Measurements from ENCODE around the gene BAHCC1.

The BAHCC1 gene

GRCh38 chr17:81397314-81398175 is 2.3 kb downstream of the BAHCC1 start:
- H3K4me1 Mint-ChIP-seq (ENCODE audit: low read depth), result peaks cover 26% of the 10 kb centered on the region
- H3K27me3 Mint-ChIP-seq, result peaks cover 27% of the 10 kb centered on the region
- H3K4me3 Mint-ChIP-seq, result peak overlapping the region; percentile 69
- H3K27ac Mint-ChIP-seq, result peak overlapping the region; percentile 22
- H3K36me3 Mint-ChIP-seq, result no peaks in the 10 kb centered on the region
- no peaks in the 10 kb centered on the region for H3K9me3 Mint-ChIP-seq (ENCODE audit: low read depth)

- Mint-ChIP-seq H3K27me3 (peaks cover 27% of the 10 kb centered on the region), H3K36me3 (no peaks in the 10 kb centered on the region), H3K27ac (peak overlapping the region; percentile 22), H3K4me1 (ENCODE audit: low read depth) (peaks cover 26% of the 10 kb centered on the region), H3K4me3 (peak overlapping the region; percentile 90), H3K9me3 (ENCODE audit: low read depth) (no peaks in the 10 kb centered on the region)
These were observed 3.0 kb downstream of the BAHCC1 start for GRCh38 chr17:81398176-81398831.

GRCh38 chr17:81398832-81399411 is 3.7 kb downstream of the BAHCC1 start:
- Mint-ChIP-seq H3K4me1 (ENCODE audit: low read depth) (peaks cover 24% of the 10 kb centered on the region), H3K4me3 (peak overlapping the region; percentile 90)

GRCh38 chr17:81399481-81400153 is 4.4 kb downstream of the BAHCC1 start:
- peak overlapping the region; percentile 85 for H3K4me3 Mint-ChIP-seq

More at GRCh38 chr17:81398832-81399411, 3.7 kb downstream of the BAHCC1 start:
- Mint-ChIP-seq H3K27ac (no peak overlapping the region), H3K9me3 (ENCODE audit: low read depth) (no peaks in the 10 kb centered on the region), H3K27me3 (peaks cover 26% of the 10 kb centered on the region), H3K36me3 (no peaks in the 10 kb centered on the region)

GRCh38 chr17:81400154-81400977 is 5.1 kb downstream of the BAHCC1 start:
- H3K36me3 Mint-ChIP-seq, result no peaks in the 10 kb centered on the region
- H3K9me3 Mint-ChIP-seq (ENCODE audit: low read depth), result no peaks in the 10 kb centered on the region
- H3K4me3 Mint-ChIP-seq, result peak overlapping the region; percentile 85
- peaks cover 17% of the 10 kb centered on the region for H3K27me3 Mint-ChIP-seq
- H3K27ac Mint-ChIP-seq, result no peak overlapping the region
- peaks cover 13% of the 10 kb centered on the region for H3K4me1 Mint-ChIP-seq (ENCODE audit: low read depth)

More at GRCh38 chr17:81399481-81400153, 4.4 kb downstream of the BAHCC1 start:
- Mint-ChIP-seq H3K4me1 (ENCODE audit: low read depth) (peaks cover 17% of the 10 kb centered on the region), H3K9me3 (ENCODE audit: low read depth) (no peaks in the 10 kb centered on the region), H3K36me3 (no peaks in the 10 kb centered on the region), H3K27me3 (peaks cover 20% of the 10 kb centered on the region), H3K27ac (no peak overlapping the region)

- Mint-ChIP-seq H3K27ac (no peak overlapping the region), H3K36me3 (no peaks in the 10 kb centered on the region), H3K4me3 (peak overlapping the region; percentile 35), H3K9me3 (ENCODE audit: low read depth) (no peaks in the 10 kb centered on the region), H3K4me1 (ENCODE audit: low read depth) (peaks cover 10% of the 10 kb centered on the region), H3K27me3 (peaks cover 20% of the 10 kb centered on the region)
These were observed 5.9 kb downstream of the BAHCC1 start for GRCh38 chr17:81400996-81401722.

GRCh38 chr17:81401723-81402529 is 6.7 kb downstream of the BAHCC1 start:
- Mint-ChIP-seq H3K4me1 (ENCODE audit: low read depth) (peaks cover 10% of the 10 kb centered on the region), H3K27ac (no peak overlapping the region), H3K27me3 (peaks cover 20% of the 10 kb centered on the region), H3K9me3 (ENCODE audit: low read depth) (no peaks in the 10 kb centered on the region), H3K4me3 (peak overlapping the region; percentile 31), H3K36me3 (no peaks in the 10 kb centered on the region)

GRCh38 chr17:81402530-81402941 is 7.3 kb downstream of the BAHCC1 start:
- H3K36me3 Mint-ChIP-seq, result no peaks in the 10 kb centered on the region
- no peak overlapping the region for H3K27ac Mint-ChIP-seq
- no peaks in the 10 kb centered on the region for H3K9me3 Mint-ChIP-seq (ENCODE audit: low read depth)
- H3K4me1 Mint-ChIP-seq (ENCODE audit: low read depth), result peaks cover 10% of the 10 kb centered on the region
- peaks cover 20% of the 10 kb centered on the region for H3K27me3 Mint-ChIP-seq
- H3K4me3 Mint-ChIP-seq, result no peak overlapping the region

- H3K36me3 Mint-ChIP-seq, result no peaks in the 10 kb centered on the region
- H3K9me3 Mint-ChIP-seq (ENCODE audit: low read depth), result no peaks in the 10 kb centered on the region
- H3K4me1 Mint-ChIP-seq (ENCODE audit: low read depth), result peaks cover 6% of the 10 kb centered on the region
- no peak overlapping the region for H3K4me3 Mint-ChIP-seq
- H3K27me3 Mint-ChIP-seq, result peaks cover 17% of the 10 kb centered on the region
- H3K27ac Mint-ChIP-seq, result no peak overlapping the region
These were observed 7.8 kb downstream of the BAHCC1 start for GRCh38 chr17:81402981-81403467.

- Mint-ChIP-seq H3K36me3 (no peaks in the 10 kb centered on the region), H3K27me3 (peaks cover 15% of the 10 kb centered on the region), H3K4me3 (no peak overlapping the region)
These were observed 8.6 kb downstream of the BAHCC1 start for GRCh38 chr17:81403671-81404534.

GRCh38 chr17:81404558-81405165 is 9.4 kb downstream of the BAHCC1 start:
- Mint-ChIP-seq H3K9me3 (ENCODE audit: low read depth) (no peaks in the 10 kb centered on the region), H3K4me1 (ENCODE audit: low read depth) (peaks cover 3% of the 10 kb centered on the region)

More at GRCh38 chr17:81403671-81404534, 8.6 kb downstream of the BAHCC1 start:
- peaks cover 3% of the 10 kb centered on the region for H3K4me1 Mint-ChIP-seq (ENCODE audit: low read depth)
- H3K27ac Mint-ChIP-seq, result no peak overlapping the region
- H3K9me3 Mint-ChIP-seq (ENCODE audit: low read depth), result no peaks in the 10 kb centered on the region

GRCh38 chr17:81405411-81405872 is 10.2 kb downstream of the BAHCC1 start:
- H3K27ac Mint-ChIP-seq, result no peak overlapping the region
- no peaks in the 10 kb centered on the region for H3K9me3 Mint-ChIP-seq (ENCODE audit: low read depth)
- no peak overlapping the region for H3K4me3 Mint-ChIP-seq
- H3K27me3 Mint-ChIP-seq, result peaks cover 11% of the 10 kb centered on the region
- H3K36me3 Mint-ChIP-seq, result no peaks in the 10 kb centered on the region
- no peaks in the 10 kb centered on the region for H3K4me1 Mint-ChIP-seq (ENCODE audit: low read depth)

More at GRCh38 chr17:81404558-81405165, 9.4 kb downstream of the BAHCC1 start:
- Mint-ChIP-seq H3K27me3 (peaks cover 14% of the 10 kb centered on the region), H3K4me3 (no peak overlapping the region), H3K27ac (no peak overlapping the region), H3K36me3 (no peaks in the 10 kb centered on the region)
